GM19043 (cell line): ENCODE measurements around the gene ZNF286A.
"Not testable (repeated sequence)": the region's sequence is repeated elsewhere in the genome, so short reads cannot be mapped to it uniquely, and the experiment has no call there.

Experiments used
- ATAC-seq: cut with Tn5 transposase; IDR thresholded peaks from one replicate; pipeline ENCODE4 v1.9.1; 2021; ENCODE audit warnings: low read depth; ENCODE audit not compliant: unreplicated experiment

ZNF286A gene

DNA sequence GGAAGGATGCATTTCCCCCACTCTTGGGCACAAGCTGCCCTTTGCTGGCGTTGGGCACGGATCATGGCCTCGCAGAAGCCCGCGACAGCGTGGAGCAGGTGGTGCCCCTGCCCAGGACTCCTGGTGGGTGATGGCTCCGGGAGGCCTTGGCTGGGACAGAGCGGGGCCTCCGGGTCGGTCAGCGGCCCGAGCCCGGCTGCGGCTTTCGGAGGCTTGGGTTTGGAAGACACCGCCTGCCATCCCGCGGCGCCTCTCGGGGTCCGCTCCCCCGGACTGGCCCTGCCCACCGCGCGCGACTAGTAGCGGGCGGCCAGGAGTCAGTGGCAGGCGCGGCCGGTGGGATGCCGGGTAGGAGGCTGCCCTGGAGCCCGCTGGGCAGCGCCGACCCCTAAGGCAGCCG is 49.9 kb downstream of the ZNF286A start:
- not testable (repeated sequence) for ATAC-seq

DNA sequence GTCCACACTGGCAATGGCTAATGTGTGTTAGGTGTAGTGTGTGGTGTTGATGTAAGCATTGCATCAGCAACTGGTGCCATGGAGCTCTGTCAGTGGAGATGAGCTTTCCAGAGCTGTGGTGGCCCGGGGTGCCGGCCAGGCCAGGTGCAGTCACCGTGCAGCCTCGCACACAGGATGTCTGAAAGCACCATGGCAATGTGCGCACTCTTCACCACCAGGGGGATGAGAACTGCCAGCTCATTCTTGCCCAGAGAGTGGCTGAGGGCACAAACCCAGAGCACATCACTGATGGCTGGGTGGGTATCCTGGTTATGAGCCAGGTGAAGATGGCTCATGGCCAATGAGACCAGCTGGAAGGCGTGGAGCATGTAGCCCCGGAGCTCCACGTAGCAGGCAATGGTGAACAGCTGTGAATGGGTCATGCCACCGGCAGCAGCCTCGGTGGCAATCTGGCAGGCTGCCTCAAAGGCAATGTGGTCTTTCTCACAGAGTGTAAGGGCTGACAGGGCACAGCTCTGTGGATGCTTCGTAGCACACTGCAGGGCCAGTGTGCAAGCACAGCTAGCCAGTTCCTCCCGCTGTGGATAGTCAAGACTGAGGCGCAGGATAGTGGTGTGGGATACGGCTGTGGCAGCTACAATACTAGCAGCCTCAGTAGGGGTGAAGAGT is 69.4 kb downstream of the ZNF286A start:
- not testable (repeated sequence) for ATAC-seq
